Esophagus muscularis mucosa (tissue), 4 donors: ENCODE results near the gene ROPN1B.

ENCODE experiments used
- CTCF ChIP-seq, 3 experiments: fragments of 200-600 bp in 2 of 3; fragments of 450-650 bp in 1 of 3; sonication (generic) in 2 of 3; IDR thresholded peaks; one replicate each; pipeline ENCODE4 v1.5.1; 2017 to 2019; ENCODE audit warnings: antibody characterized with exemption in 3 of 3, mild to moderate bottlenecking in 2 of 3, moderate library complexity in 1 of 3
- EP300 ChIP-seq: sonication (generic); formaldehyde crosslinking; IDR thresholded peaks from one replicate; pipeline ENCODE4 v1.6.1; 2017; ENCODE audit warnings: antibody characterized with exemption
- POLR2A ChIP-seq: fragments of 450-650 bp; IDR thresholded peaks from one replicate; pipeline ENCODE4 v1.6.1; 2017; ENCODE audit warnings: antibody characterized with exemption, moderate library complexity, mild to moderate bottlenecking, low read depth

GRCh38 chr3:126016616-126017015 lies 47.6 kb downstream of the ROPN1B start:
- TF ChIP-seq CTCF (IDR thresholded peaks at IDR 0.05) (no peak), POLR2A (no peak), EP300 (no peak)
